Cardiac muscle cell (in vitro differentiated cells and primary cell): ENCODE measurements around the gene HLA-DOB. TPM values are rescaled to one million over a fixed set of nuclear protein-coding genes. Genes with fewer than 3 reads are reported as not detected.

Source experiments
- DNase-seq, 2 donors: peaks; one replicate each; pipeline versions ENCODE4 v3.0.0 to v3.0.0-alpha.2; 2010 to 2017; ENCODE audit warnings: low read depth in 1 of 2, low spot score in 1 of 2
- H3K27ac ChIP-seq: fragments of 200-600 bp; sonication (generic); 2 replicates; pipeline ENCODE4 v1.5.1; 2016
- H3K27me3 ChIP-seq: fragments of 200-600 bp; sonication (generic); 2 replicates; pipeline ENCODE4 v1.6.0; 2016; ENCODE audit warnings: control low read depth
- H3K36me3 ChIP-seq: fragments of 200-600 bp; sonication (generic); 2 replicates; pipeline ENCODE4 v1.5.1; 2016; ENCODE audit warnings: control low read depth
- H3K4me1 ChIP-seq: fragments of 200-600 bp; sonication (generic); 2 replicates; pipeline ENCODE4 v1.8.1; 2017; ENCODE audit warnings: low read depth, mild to moderate bottlenecking, mixed run types
- H3K4me3 ChIP-seq: fragments of 200-600 bp; sonication (generic); 2 replicates; pipeline ENCODE4 v1.5.1; 2016; ENCODE audit warnings: mild to moderate bottlenecking
- H3K9me3 ChIP-seq: fragments of 200-600 bp; sonication (generic); 2 replicates; pipeline ENCODE4 v1.5.1; 2017; ENCODE audit warnings: low read depth, mild to moderate bottlenecking, control low read depth
- CTCF ChIP-seq: IDR thresholded peaks from 2 replicates; pipeline ENCODE4 v1.5.1; 2012; ENCODE audit warnings: low read depth, mild to moderate bottlenecking, low read length
- polyA plus RNA-seq: library from polyadenylated mRNA; unstranded; fragments of >200 nt; fragmentation: Nextera tagmentation; extraction: Ambion mirVana; gene quantifications from 2 replicates; pipeline ENCODE4 v1.2.1, GENCODE V29; 2016
- total RNA-seq: library from RNA; depleted of rRNA; stranded (reverse); fragments of >200 nt; gene quantifications from 2 replicates; pipeline ENCODE4 v1.2.3, GENCODE V29; 2016

HLA-DOB gene
- total and polyA plus RNA-seq, 2 experiments from 2014 or later: not detected

DNA sequence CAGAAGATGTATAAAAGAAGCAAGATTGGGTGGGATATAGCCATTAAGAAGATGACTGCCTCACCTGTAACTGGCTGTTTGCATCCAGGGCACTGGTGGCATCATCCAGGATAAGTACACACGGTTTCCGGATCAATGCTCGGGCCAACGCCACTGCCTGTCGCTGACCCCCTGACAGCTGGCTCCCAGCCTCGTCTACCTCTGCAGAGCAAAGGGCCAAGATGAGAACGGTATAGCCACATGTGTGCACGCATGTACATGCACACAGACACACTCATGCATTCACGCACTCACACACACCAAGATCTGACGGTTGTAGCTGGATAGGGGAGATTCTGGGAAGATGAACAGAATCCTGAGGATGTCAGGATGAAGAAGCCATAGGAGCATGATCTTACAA is 30.2 kb upstream of the HLA-DOB start:
- TF ChIP-seq CTCF: no peak
- no peaks in the 10 kb centered on the region for H3K9me3 ChIP-seq
- DNase-seq: no peak
- H3K4me1 ChIP-seq: no peaks in the 10 kb centered on the region
- no peaks in the 10 kb centered on the region for H3K36me3 ChIP-seq
- no peak overlapping the region for H3K27ac ChIP-seq
- peaks cover 96% of the 10 kb centered on the region for H3K27me3 ChIP-seq
- H3K4me3 ChIP-seq: no peak overlapping the region

DNA sequence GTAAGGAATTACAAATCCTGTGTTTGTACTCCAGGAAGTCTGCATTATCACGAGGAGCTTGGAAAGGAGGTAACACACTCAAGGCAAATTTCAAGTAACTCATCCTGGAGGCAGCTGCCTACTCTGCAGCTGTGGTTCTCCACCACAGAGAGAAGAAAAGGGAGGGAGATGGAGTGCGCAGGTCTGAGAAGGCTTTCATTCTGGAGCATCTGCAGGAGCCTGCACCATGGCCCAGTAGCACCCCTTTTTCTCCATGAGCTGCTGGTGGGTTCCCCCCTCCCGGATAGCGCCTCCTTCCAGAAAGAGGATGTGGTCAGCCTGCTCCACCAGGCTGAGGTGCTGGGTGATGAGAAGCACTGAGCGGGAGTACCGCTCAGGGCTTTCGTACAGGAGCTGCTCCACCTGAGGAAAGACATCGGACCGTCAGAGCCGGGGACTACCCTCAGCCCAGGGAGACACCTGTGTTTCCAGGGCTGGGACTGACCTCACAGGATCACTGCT is 28.6 kb upstream of the HLA-DOB start:
- H3K4me3 ChIP-seq: no peak overlapping the region
- DNase-seq: no peak
- H3K27me3 ChIP-seq: peaks cover 96% of the 10 kb centered on the region

DNA sequence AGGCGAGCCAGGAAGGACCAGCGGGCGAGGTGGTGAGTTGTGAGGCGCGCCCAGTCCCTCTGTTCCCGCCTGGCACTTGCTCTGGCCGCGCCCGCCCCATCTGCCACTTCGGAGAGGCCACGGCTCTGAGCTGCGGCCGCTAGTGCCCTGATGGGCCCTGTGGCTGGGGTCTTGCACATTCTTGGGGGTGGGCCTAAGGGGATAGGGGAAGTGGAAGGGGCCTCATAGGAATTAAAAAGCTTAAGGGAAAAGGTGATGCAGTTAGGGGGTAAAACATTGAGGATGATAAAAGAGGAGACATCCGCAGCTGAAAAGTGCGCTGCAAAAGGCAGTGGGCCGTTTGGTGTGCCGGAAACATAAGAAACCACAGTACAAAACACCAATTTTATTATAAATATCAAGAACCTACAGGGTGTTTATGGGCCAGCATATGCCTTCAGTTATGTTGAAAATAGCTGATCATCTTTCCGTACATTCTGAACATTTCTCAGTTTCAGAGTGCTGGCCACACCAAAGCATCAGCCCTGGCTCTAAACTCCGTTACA is 28.1 kb upstream of the HLA-DOB start:
- no peak for DNase-seq
- peaks cover 96% of the 10 kb centered on the region for H3K27me3 ChIP-seq
- H3K36me3 ChIP-seq: no peaks in the 10 kb centered on the region
- no peak for TF ChIP-seq CTCF
- H3K9me3 ChIP-seq: no peaks in the 10 kb centered on the region
- H3K27ac ChIP-seq: no peak overlapping the region
- no peaks in the 10 kb centered on the region for H3K4me1 ChIP-seq
- H3K4me3 ChIP-seq: peak overlapping the region; percentile 28

More for the DNA sequence above, 28.6 kb upstream of the HLA-DOB start:
- Histone ChIP-seq H3K4me1 (no peaks in the 10 kb centered on the region), H3K36me3 (no peaks in the 10 kb centered on the region), H3K9me3 (no peaks in the 10 kb centered on the region), H3K27ac (no peak overlapping the region)
- TF ChIP-seq CTCF: no peak

- peak; percentile 21 for TF ChIP-seq CTCF
Measured at GRCh38 chr6:32843979-32844838, 27.4 kb upstream of the HLA-DOB start, which contains the start of gene PSMB8. PSMB8 (minus strand) TSS chr6:32844047; CDS start chr6:32843996, 51 bp downstream.

GRCh38 chr6:32843331-32843978 is 26.7 kb upstream of the HLA-DOB start:
- Histone ChIP-seq H3K27ac (no peak overlapping the region), H3K4me1 (no peaks in the 10 kb centered on the region), H3K4me3 (peak overlapping the region; percentile 28), H3K9me3 (no peaks in the 10 kb centered on the region), H3K36me3 (no peaks in the 10 kb centered on the region), H3K27me3 (peaks cover 88% of the 10 kb centered on the region)
- DNase-seq: no peak
- TF ChIP-seq CTCF: no peak

More at GRCh38 chr6:32843979-32844838, 27.4 kb upstream of the HLA-DOB start, which contains the start of gene PSMB8:
- no peaks in the 10 kb centered on the region for H3K36me3 ChIP-seq
- peak within 1 kb of the TSS; percentile 28 for H3K4me3 ChIP-seq
- H3K4me1 ChIP-seq: no peaks in the 10 kb centered on the region
- H3K27me3 ChIP-seq: peaks cover 95% of the 10 kb centered on the region
- no peak within 1 kb of the TSS for H3K27ac ChIP-seq
- peak; percentile 94 to 95 for DNase-seq
- H3K9me3 ChIP-seq: no peaks in the 10 kb centered on the region
